Panc1 (cell line): ENCODE data around the gene STK24. TPM values are rescaled to one million over a fixed set of nuclear protein-coding genes. Genes with fewer than 3 reads are reported as not detected.

Experiments used
- ATAC-seq: fragments of 200-7000 bp; cut with Tn5 transposase; 2 replicates; pipeline ENCODE4 v1.9.1; 2020; ENCODE audit warnings: mild to moderate bottlenecking, moderate library complexity
- BruUV-seq: library from RNA; stranded (reverse); fragments of 400-500 nt; replicated peaks from 2 replicates; lab custom pipeline; 2021; lab: Mats Ljungman, UMichigan
- CTCF ChIA-PET: fragments of 300-600 bp; sonication (Branson Sonifier 250); formaldehyde crosslinking; loops from one replicate; lab custom pipeline; 2022; ENCODE audit warnings: antibody characterized with exemption; lab: Charles Lee
- POLR2A ChIA-PET: fragments of 300-600 bp; sonication (Branson Sonifier 250); formaldehyde crosslinking; loops from one replicate; lab custom pipeline; 2022; ENCODE audit warnings: antibody characterized with exemption; lab: Charles Lee
- DNase-seq: peaks from one replicate; pipeline ENCODE4 v3.0.0-alpha.2; 2010; ENCODE audit warnings: low read depth, low spot score
- H3K27ac ChIP-seq: 2 replicates; pipeline ENCODE4 v1.5.1; 2011; ENCODE audit warnings: mild to moderate bottlenecking, low read length, inconsistent platforms
- H3K27me3 ChIP-seq: fragments of 200-500 bp; sonication (Bioruptor generic); 2 replicates; pipeline ENCODE4 v1.6.0; 2014; ENCODE audit warnings: low read length, inconsistent platforms; ENCODE audit not compliant: control insufficient read depth, insufficient read depth
- H3K36me3 ChIP-seq: fragments of 200-500 bp; sonication (Bioruptor generic); 2 replicates; pipeline ENCODE4 v1.5.1; 2014; ENCODE audit warnings: inconsistent platforms, mild to moderate bottlenecking, low read length, moderate library complexity; ENCODE audit not compliant: control insufficient read depth, insufficient read depth
- H3K4me1 ChIP-seq: 2 replicates; pipeline ENCODE4 v1.5.1; 2011; ENCODE audit warnings: inconsistent platforms, mild to moderate bottlenecking, low read length, moderate library complexity; ENCODE audit not compliant: control insufficient read depth, insufficient read depth
- H3K4me3 ChIP-seq, 2 experiments: 2 replicates each; pipeline ENCODE4 v1.5.1; 2011 to 2012; ENCODE audit warnings: low read depth in 2 of 2, low read length in 2 of 2, mild to moderate bottlenecking in 2 of 2, inconsistent platforms in 1 of 2, moderate library complexity in 1 of 2
- H3K9me3 ChIP-seq: fragments of 200-500 bp; sonication (Bioruptor generic); 2 replicates; pipeline ENCODE4 v1.5.1; 2014; ENCODE audit warnings: low read depth, mild to moderate bottlenecking, inconsistent platforms, low read length, moderate library complexity; ENCODE audit not compliant: control insufficient read depth, insufficient read depth
- POLR2AphosphoS5 ChIP-seq: IDR thresholded peaks from 2 replicates; pipeline ENCODE4 v1.6.1; 2012; ENCODE audit warnings: mild to moderate bottlenecking, low read depth, low read length, moderate library complexity
- SIN3A ChIP-seq: IDR thresholded peaks from 2 replicates; pipeline ENCODE4 v1.6.1; 2012; ENCODE audit warnings: low read depth, mild to moderate bottlenecking, low read length, moderate library complexity, borderline replicate concordance; ENCODE audit not compliant: insufficient read depth
- TCF7L2 ChIP-seq: IDR thresholded peaks from 2 replicates; pipeline ENCODE4 v1.6.1; 2011; ENCODE audit warnings: mild to moderate bottlenecking, low read depth, low read length, inconsistent platforms
- in situ Hi-C: cut with HindIII; loops from 2 replicates; pipeline ENCODE4 v1.10.0; 2016; ENCODE audit warnings: low sequenced_read_pairs, low pct_unique_long_range_greater_than_20kb
- intact Hi-C: fragments of 100-400 bp; cut with micrococcal nuclease; formaldehyde crosslinking; loops from one replicate; pipeline ENCODE4 v1.10.0; 2022; ENCODE audit not compliant: unreplicated experiment
- total RNA-seq: library from RNA; stranded (reverse); gene quantifications from one replicate; pipeline ENCODE4 v1.2.1, GENCODE V29; 2021; ENCODE audit not compliant: unreplicated experiment
- TF ChIP-seq, protein P1 (sequence below): fragments of 450-650 bp; IDR thresholded peaks from 2 replicates; pipeline ENCODE4 v1.5.1; 2017; ENCODE audit warnings: mild to moderate bottlenecking
- TF ChIP-seq, protein P2 (sequence below), 2 experiments: IDR thresholded peaks; 2 replicates each; pipeline ENCODE4 v1.6.1; 2011 to 2012; ENCODE audit warnings: low read depth in 2 of 2, control low read depth in 1 of 2, low read length in 1 of 2, mild to moderate bottlenecking in 1 of 2, moderate library complexity in 1 of 2; ENCODE audit not compliant: insufficient read depth in 1 of 2

Gene STK24
- total RNA-seq, 1 experiment from 2014 or later: 57.3 TPM

DNA sequence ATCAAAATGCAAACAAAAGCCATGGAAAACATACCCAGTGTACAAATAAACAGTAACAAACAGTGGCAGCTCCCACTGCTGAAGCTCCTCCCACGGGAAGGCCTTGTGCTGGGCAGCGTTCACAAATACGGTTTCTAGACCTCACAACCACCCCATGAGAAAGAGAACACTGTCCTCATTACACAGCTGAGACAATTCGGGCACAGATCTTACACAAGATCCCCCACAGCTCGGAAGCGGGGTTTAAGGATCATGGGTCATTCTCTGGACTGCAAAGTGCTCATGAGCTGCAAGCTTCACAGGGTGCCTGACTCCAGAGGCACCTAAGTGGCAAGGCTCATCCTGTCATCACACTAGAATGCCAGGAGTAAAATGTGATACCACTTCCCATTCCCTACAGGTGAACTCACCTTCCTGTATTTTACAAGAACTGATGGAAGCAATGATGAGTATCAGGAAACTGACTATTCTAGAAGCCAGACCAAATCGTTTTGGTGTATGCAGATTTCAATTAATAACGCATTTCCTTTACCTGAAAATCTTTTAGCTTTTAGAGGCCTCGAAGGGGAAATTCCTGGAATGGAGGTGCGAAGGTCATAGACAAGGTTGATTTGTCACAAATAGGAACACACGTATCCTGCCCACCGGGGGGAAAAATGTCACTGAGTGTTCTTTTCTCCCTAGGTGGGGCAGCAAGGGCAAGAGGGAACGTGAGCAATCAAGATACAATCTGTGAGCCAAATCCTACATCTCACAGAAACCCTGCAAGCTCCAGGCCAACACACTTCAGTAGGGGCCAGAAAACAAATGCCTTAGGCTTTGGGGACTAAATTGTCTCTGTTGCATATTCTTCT lies 41.2 kb downstream of the STK24 start:
- POLR2A ChIA-PET: interaction anchor here (0.5 kb wide), 1 partner anchor 42 kb away, joined by 3 read pairs; no protein-coding TSS in a partner anchor
- intact Hi-C loops: no loop called here
- Histone ChIP-seq H3K4me1 (peaks cover 6% of the 10 kb centered on the region; the same call in 1 of the 2 replicates), H3K9me3 (no peaks in the 10 kb centered on the region), H3K4me3 (no peak overlapping the region), H3K27ac (no peak overlapping the region), H3K36me3 (no peaks in the 10 kb centered on the region), H3K27me3 (no peaks in the 10 kb centered on the region)
- CTCF ChIA-PET: no interaction called here
- in situ Hi-C loops: no loop called here
- no peak for ATAC-seq
- TF ChIP-seq, protein P1, sequence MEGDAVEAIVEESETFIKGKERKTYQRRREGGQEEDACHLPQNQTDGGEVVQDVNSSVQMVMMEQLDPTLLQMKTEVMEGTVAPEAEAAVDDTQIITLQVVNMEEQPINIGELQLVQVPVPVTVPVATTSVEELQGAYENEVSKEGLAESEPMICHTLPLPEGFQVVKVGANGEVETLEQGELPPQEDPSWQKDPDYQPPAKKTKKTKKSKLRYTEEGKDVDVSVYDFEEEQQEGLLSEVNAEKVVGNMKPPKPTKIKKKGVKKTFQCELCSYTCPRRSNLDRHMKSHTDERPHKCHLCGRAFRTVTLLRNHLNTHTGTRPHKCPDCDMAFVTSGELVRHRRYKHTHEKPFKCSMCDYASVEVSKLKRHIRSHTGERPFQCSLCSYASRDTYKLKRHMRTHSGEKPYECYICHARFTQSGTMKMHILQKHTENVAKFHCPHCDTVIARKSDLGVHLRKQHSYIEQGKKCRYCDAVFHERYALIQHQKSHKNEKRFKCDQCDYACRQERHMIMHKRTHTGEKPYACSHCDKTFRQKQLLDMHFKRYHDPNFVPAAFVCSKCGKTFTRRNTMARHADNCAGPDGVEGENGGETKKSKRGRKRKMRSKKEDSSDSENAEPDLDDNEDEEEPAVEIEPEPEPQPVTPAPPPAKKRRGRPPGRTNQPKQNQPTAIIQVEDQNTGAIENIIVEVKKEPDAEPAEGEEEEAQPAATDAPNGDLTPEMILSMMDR: no peak
- no peak for TF ChIP-seq TCF7L2
- TF ChIP-seq POLR2AphosphoS5: no peak
- TF ChIP-seq, protein P2, sequence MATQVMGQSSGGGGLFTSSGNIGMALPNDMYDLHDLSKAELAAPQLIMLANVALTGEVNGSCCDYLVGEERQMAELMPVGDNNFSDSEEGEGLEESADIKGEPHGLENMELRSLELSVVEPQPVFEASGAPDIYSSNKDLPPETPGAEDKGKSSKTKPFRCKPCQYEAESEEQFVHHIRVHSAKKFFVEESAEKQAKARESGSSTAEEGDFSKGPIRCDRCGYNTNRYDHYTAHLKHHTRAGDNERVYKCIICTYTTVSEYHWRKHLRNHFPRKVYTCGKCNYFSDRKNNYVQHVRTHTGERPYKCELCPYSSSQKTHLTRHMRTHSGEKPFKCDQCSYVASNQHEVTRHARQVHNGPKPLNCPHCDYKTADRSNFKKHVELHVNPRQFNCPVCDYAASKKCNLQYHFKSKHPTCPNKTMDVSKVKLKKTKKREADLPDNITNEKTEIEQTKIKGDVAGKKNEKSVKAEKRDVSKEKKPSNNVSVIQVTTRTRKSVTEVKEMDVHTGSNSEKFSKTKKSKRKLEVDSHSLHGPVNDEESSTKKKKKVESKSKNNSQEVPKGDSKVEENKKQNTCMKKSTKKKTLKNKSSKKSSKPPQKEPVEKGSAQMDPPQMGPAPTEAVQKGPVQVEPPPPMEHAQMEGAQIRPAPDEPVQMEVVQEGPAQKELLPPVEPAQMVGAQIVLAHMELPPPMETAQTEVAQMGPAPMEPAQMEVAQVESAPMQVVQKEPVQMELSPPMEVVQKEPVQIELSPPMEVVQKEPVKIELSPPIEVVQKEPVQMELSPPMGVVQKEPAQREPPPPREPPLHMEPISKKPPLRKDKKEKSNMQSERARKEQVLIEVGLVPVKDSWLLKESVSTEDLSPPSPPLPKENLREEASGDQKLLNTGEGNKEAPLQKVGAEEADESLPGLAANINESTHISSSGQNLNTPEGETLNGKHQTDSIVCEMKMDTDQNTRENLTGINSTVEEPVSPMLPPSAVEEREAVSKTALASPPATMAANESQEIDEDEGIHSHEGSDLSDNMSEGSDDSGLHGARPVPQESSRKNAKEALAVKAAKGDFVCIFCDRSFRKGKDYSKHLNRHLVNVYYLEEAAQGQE (IDR thresholded peaks at IDR 0.05; ENCODE audit: insufficient read depth in 1 of 2, low read depth in 2 of 2, low read length in 1 of 2): no peak
- TF ChIP-seq SIN3A: no peak
- no TSS peak for BruUV-seq
- no peak for DNase-seq

DNA sequence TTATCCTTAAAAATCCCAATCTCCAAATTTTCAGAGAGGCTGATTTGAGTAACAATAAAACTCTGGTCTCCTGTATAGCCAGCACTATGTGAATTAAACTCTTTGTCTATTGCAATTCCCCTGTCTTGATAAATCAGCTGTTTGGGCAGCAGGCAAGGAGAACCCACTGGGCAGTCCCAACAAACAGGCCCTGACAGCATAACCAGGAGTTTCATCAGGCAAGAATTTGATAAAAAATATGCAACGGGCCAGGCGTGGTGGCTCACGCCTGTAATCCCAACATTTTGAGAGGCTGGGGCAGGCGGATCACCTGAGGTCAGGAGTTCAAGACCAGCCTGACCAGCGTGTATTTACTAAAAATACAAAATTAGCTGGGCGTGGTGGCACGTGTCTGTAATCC lies 42.1 kb downstream of the STK24 start:
- no TSS peak for BruUV-seq
- Histone ChIP-seq H3K4me1 (peaks cover 6% of the 10 kb centered on the region; the same call in 1 of the 2 replicates), H3K27ac (no peak overlapping the region), H3K4me3 (no peak overlapping the region), H3K36me3 (no peaks in the 10 kb centered on the region), H3K9me3 (no peaks in the 10 kb centered on the region), H3K27me3 (no peaks in the 10 kb centered on the region)
- DNase-seq: no peak
- POLR2A ChIA-PET: no interaction called here
- CTCF ChIA-PET: no interaction called here
- no peak for ATAC-seq
- intact Hi-C loops: no loop called here
- in situ Hi-C loops: no loop called here
- TF ChIP-seq POLR2AphosphoS5 (no peak), SIN3A (no peak), TCF7L2 (no peak)
- TF ChIP-seq, protein P2 (IDR thresholded peaks at IDR 0.05; ENCODE audit: insufficient read depth in 1 of 2, low read depth in 2 of 2, low read length in 1 of 2): no peak
- TF ChIP-seq, protein P1: no peak
